Ascending aorta (tissue), 2 donors: ENCODE results near the gene CUL4B. TPM values are rescaled to one million over a fixed set of nuclear protein-coding genes. Genes with fewer than 3 reads are reported as not detected.

Source experiments
- DNase-seq, 2 donors: peaks; one replicate each; pipeline ENCODE4 v3.0.0-alpha.2; 2019; ENCODE audit warnings: low spot score in 2 of 2
- H3K27ac ChIP-seq, 2 donors: fragments of 200-600 bp; sonication (generic); one replicate each; pipeline ENCODE4 v1.5.1; 2016 to 2017; ENCODE audit warnings: mild to moderate bottlenecking in 1 of 2
- H3K27me3 ChIP-seq: fragments of 200-600 bp; sonication (generic); one replicate; pipeline ENCODE4 v1.5.1; 2017
- H3K36me3 ChIP-seq, 2 donors: fragments of 200-600 bp; sonication (generic); one replicate each; pipeline ENCODE4 v1.5.1; 2016
- H3K4me1 ChIP-seq, 2 donors: fragments of 200-600 bp; sonication (generic); one replicate each; pipeline ENCODE4 v1.5.1; 2016 to 2017; ENCODE audit warnings: mild to moderate bottlenecking in 1 of 2
- H3K4me3 ChIP-seq, 2 donors: fragments of 200-600 bp; sonication (generic); one replicate each; pipeline ENCODE4 v1.5.1; 2016 to 2017; ENCODE audit warnings: mild to moderate bottlenecking in 1 of 2
- H3K9me3 ChIP-seq, 2 donors: fragments of 200-600 bp; sonication (generic); one replicate each; pipeline ENCODE4 v1.5.1; 2016
- CTCF ChIP-seq, 3 experiments: fragments of 200-600 bp in 2 of 3; fragments of 450-650 bp in 1 of 3; sonication (generic) in 2 of 3; IDR thresholded peaks; one replicate each; pipeline ENCODE4 v1.5.1; 2016 to 2019; ENCODE audit warnings: antibody characterized with exemption in 3 of 3, mild to moderate bottlenecking in 1 of 3, moderate library complexity in 1 of 3
- intact Hi-C: fragments of 100-400 bp; cut with DNase I; formaldehyde crosslinking; loops from one replicate; pipeline ENCODE4 v1.15.1; 2023
- total RNA-seq: library from RNA; depleted of rRNA; stranded (reverse); fragments of >200 nt; gene quantifications from one replicate; pipeline ENCODE4 v1.1.0, GENCODE V29; 2016

Gene CUL4B
- total RNA-seq, 1 donor from 2014 or later = 22.7 TPM

GRCh38 chrX:120561634-120562568 is 1.1 kb upstream of the CUL4B start:
- no peak for TF ChIP-seq CTCF (IDR thresholded peaks at IDR 0.05)
- DNase-seq = no peak
- Histone ChIP-seq H3K36me3 (no peaks in the 10 kb centered on the region), H3K4me3 (peak overlapping the region; percentile 43 to 76), H3K27ac (peak overlapping the region; percentile 85 to 97), H3K27me3 (no peaks in the 10 kb centered on the region), H3K4me1 (no peaks in the 10 kb centered on the region), H3K9me3 (no peaks in the 10 kb centered on the region)
- intact Hi-C loops = loop anchor here (1.0 to 5.0 kb wide), 5 partner anchors 42 to 690 kb away; partner anchors contain the start of genes C1GALT1C1, MCTS1, NDUFA1 and RNF113A

- Histone ChIP-seq H3K27ac (peak overlapping the region; percentile 94 to 97), H3K4me1 (no peaks in the 10 kb centered on the region), H3K27me3 (no peaks in the 10 kb centered on the region), H3K4me3 (peak overlapping the region; percentile 61 to 76), H3K36me3 (no peaks in the 10 kb centered on the region), H3K9me3 (no peaks in the 10 kb centered on the region)
- intact Hi-C loops = loop anchor here (5.0 kb wide), 3 partner anchors 73 to 688 kb away; partner anchors contain the start of genes NDUFA1, RNF113A and ZBTB33
- no peak for DNase-seq
- no peak for TF ChIP-seq CTCF (IDR thresholded peaks at IDR 0.05)
Measured at GRCh38 chrX:120560405-120560841, 339 bp downstream of the CUL4B start.

GRCh38 chrX:120559804-120560203 is 958 bp downstream of the CUL4B start:
- H3K27me3 ChIP-seq = no peaks in the 10 kb centered on the region
- H3K27ac ChIP-seq = peak overlapping the region; percentile 94 to 97
- intact Hi-C loops = loop anchor here (5.0 kb wide), 3 partner anchors 73 to 688 kb away; partner anchors contain the start of genes NDUFA1, RNF113A and ZBTB33
- peak overlapping the region; percentile 61 to 76 for H3K4me3 ChIP-seq
- H3K4me1 ChIP-seq = peaks cover 0 to 2% of the 10 kb centered on the region in 2 donors
- no peak for TF ChIP-seq CTCF (IDR thresholded peaks at IDR 0.05)
- no peaks in the 10 kb centered on the region for H3K9me3 ChIP-seq
- no peaks in the 10 kb centered on the region for H3K36me3 ChIP-seq
- no peak for DNase-seq

GRCh38 chrX:120556251-120556650 is 4.5 kb downstream of the CUL4B start:
- Histone ChIP-seq H3K36me3 (no peaks in the 10 kb centered on the region), H3K27ac (no peak overlapping the region), H3K4me3 (no peak overlapping the region), H3K4me1 (peaks cover 0 to 2% of the 10 kb centered on the region in 2 donors), H3K27me3 (no peaks in the 10 kb centered on the region), H3K9me3 (no peaks in the 10 kb centered on the region)
- no peak for TF ChIP-seq CTCF (IDR thresholded peaks at IDR 0.05)
- intact Hi-C loops = no loop called here
- no peak for DNase-seq

- intact Hi-C loops = no loop called here
- TF ChIP-seq CTCF (IDR thresholded peaks at IDR 0.05) = no peak
Measured at GRCh38 chrX:120549483-120550452, 11.0 kb downstream of the CUL4B start.

More at GRCh38 chrX:120549483-120550452, 11.0 kb downstream of the CUL4B start:
- Histone ChIP-seq H3K4me3 (no peak overlapping the region), H3K36me3 (peaks cover 0 to 2% of the 10 kb centered on the region in 2 donors), H3K4me1 (no peaks in the 10 kb centered on the region), H3K27ac (peak overlapping the region; percentile 55 to 56), H3K9me3 (no peaks in the 10 kb centered on the region), H3K27me3 (no peaks in the 10 kb centered on the region)
- DNase-seq = no peak
